ENCODE data around the gene CEP128. TPM values are rescaled to one million over a fixed set of nuclear protein-coding genes. Genes with fewer than 3 reads are reported as not detected.

CEP128 gene
- total and polyA plus RNA-seq, 2 experiments from 2014 or later: 7.6 to 17.6 TPM

DNA sequence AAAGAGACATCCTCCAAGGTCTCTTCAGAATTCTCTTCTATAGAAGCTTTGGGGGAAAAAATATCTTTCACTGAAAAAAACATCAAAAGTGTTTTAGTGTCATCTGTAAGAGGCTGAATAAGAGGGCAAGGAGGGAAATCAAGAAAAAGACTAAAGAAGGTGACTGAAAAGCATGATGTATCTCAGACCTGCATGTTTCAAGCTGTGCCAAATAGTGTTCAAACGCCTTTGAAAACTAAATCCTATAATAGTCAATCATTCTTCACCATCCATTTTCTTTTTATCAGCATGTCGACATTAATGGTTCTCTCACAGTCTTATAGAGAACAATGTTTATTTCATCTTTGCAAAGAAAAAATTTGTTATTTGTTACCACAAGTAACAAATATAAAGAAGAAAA, 94.5 kb downstream of the CEP128 start (continued):
- TF ChIP-seq, protein P1, sequence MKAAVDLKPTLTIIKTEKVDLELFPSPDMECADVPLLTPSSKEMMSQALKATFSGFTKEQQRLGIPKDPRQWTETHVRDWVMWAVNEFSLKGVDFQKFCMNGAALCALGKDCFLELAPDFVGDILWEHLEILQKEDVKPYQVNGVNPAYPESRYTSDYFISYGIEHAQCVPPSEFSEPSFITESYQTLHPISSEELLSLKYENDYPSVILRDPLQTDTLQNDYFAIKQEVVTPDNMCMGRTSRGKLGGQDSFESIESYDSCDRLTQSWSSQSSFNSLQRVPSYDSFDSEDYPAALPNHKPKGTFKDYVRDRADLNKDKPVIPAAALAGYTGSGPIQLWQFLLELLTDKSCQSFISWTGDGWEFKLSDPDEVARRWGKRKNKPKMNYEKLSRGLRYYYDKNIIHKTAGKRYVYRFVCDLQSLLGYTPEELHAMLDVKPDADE (IDR thresholded peaks at IDR 0.05): no peak
- TF ChIP-seq, protein P2, sequence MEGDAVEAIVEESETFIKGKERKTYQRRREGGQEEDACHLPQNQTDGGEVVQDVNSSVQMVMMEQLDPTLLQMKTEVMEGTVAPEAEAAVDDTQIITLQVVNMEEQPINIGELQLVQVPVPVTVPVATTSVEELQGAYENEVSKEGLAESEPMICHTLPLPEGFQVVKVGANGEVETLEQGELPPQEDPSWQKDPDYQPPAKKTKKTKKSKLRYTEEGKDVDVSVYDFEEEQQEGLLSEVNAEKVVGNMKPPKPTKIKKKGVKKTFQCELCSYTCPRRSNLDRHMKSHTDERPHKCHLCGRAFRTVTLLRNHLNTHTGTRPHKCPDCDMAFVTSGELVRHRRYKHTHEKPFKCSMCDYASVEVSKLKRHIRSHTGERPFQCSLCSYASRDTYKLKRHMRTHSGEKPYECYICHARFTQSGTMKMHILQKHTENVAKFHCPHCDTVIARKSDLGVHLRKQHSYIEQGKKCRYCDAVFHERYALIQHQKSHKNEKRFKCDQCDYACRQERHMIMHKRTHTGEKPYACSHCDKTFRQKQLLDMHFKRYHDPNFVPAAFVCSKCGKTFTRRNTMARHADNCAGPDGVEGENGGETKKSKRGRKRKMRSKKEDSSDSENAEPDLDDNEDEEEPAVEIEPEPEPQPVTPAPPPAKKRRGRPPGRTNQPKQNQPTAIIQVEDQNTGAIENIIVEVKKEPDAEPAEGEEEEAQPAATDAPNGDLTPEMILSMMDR (conservative IDR thresholded peaks at IDR 0.05; ENCODE audit: low read depth in 2 of 2): no peak
- TF ChIP-seq JUNB (IDR thresholded peaks at IDR 0.05; ENCODE audit: unreplicated experiment): no peak
- no peak for TF ChIP-seq STAT1 (IDR thresholded peaks at IDR 0.05; ENCODE audit: unreplicated experiment)
- no peak for TF ChIP-seq ZNF331 (CRISPR knock-in tag; IDR thresholded peaks at IDR 0.05; ENCODE audit: low read depth)

DNA sequence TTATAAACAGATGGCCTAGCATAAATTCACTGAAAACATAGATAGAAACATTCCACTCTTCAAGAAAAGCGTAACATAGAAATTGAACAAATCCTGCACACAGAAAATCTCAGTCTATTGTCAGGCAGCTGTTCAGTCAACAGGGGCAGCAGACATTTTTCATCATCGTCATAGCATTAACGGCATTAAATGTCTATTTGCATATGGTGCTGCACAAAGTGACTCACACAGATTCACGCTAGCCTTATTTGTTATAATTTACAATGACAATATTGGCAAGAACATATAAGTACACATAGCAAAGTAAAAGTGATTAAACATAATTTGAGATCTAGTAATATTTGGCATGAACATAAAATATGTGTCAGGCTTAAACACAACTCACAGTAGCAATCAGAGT, 95.7 kb downstream of the CEP128 start:
- Mint-ChIP-seq H3K4me3 (no peak overlapping the region), H3K36me3 (ENCODE audit: low read depth) (no peaks in the 10 kb centered on the region), H3K27ac (no peak overlapping the region), H3K4me1 (peaks cover 2% of the 10 kb centered on the region; the same call in 1 of the 3 replicates), H3K27me3 (ENCODE audit: insufficient read depth, low read depth, poor library complexity) (no peaks in the 10 kb centered on the region), H3K9me3 (no peaks in the 10 kb centered on the region)
- H3K36me3 ChIP-seq (ENCODE audit: insufficient read depth): no peaks in the 10 kb centered on the region
- H3K4me3 ChIP-seq: no peak overlapping the region
- no peaks in the 10 kb centered on the region for H4K20me1 ChIP-seq (replicated peaks; ENCODE audit: insufficient read depth)
- H3K27ac ChIP-seq (ENCODE audit: low read depth): no peak overlapping the region
- no peak for ATAC-seq
- no peaks in the 10 kb centered on the region for H3F3A ChIP-seq (replicated peaks; ENCODE audit: low read depth)
- H3K79me2 ChIP-seq (replicated peaks; ENCODE audit: insufficient read depth): no peaks in the 10 kb centered on the region
- H3K27me3 ChIP-seq (ENCODE audit: insufficient read depth): no peaks in the 10 kb centered on the region
- H2AFZ ChIP-seq: no peak overlapping the region
- H3K4me1 ChIP-seq (ENCODE audit: insufficient read depth): no peaks in the 10 kb centered on the region
- no peak overlapping the region for H3K4me2 ChIP-seq
- H3K9me2 ChIP-seq (ENCODE audit: insufficient read depth): no peaks in the 10 kb centered on the region
- DNase-seq (ENCODE audit: low spot score): no peak
- TF ChIP-seq CREB1 (CRISPR knock-in tag; IDR thresholded peaks at IDR 0.05; ENCODE audit: low read depth): no peak
- no peak for TF ChIP-seq JUNB (IDR thresholded peaks at IDR 0.05; ENCODE audit: unreplicated experiment)
- TF ChIP-seq POLR2AphosphoS5 (IDR thresholded peaks at IDR 0.05; ENCODE audit: low read depth): no peak
- no peak for TF ChIP-seq ZNF331 (CRISPR knock-in tag; IDR thresholded peaks at IDR 0.05; ENCODE audit: low read depth)
- TF ChIP-seq, protein P3, sequence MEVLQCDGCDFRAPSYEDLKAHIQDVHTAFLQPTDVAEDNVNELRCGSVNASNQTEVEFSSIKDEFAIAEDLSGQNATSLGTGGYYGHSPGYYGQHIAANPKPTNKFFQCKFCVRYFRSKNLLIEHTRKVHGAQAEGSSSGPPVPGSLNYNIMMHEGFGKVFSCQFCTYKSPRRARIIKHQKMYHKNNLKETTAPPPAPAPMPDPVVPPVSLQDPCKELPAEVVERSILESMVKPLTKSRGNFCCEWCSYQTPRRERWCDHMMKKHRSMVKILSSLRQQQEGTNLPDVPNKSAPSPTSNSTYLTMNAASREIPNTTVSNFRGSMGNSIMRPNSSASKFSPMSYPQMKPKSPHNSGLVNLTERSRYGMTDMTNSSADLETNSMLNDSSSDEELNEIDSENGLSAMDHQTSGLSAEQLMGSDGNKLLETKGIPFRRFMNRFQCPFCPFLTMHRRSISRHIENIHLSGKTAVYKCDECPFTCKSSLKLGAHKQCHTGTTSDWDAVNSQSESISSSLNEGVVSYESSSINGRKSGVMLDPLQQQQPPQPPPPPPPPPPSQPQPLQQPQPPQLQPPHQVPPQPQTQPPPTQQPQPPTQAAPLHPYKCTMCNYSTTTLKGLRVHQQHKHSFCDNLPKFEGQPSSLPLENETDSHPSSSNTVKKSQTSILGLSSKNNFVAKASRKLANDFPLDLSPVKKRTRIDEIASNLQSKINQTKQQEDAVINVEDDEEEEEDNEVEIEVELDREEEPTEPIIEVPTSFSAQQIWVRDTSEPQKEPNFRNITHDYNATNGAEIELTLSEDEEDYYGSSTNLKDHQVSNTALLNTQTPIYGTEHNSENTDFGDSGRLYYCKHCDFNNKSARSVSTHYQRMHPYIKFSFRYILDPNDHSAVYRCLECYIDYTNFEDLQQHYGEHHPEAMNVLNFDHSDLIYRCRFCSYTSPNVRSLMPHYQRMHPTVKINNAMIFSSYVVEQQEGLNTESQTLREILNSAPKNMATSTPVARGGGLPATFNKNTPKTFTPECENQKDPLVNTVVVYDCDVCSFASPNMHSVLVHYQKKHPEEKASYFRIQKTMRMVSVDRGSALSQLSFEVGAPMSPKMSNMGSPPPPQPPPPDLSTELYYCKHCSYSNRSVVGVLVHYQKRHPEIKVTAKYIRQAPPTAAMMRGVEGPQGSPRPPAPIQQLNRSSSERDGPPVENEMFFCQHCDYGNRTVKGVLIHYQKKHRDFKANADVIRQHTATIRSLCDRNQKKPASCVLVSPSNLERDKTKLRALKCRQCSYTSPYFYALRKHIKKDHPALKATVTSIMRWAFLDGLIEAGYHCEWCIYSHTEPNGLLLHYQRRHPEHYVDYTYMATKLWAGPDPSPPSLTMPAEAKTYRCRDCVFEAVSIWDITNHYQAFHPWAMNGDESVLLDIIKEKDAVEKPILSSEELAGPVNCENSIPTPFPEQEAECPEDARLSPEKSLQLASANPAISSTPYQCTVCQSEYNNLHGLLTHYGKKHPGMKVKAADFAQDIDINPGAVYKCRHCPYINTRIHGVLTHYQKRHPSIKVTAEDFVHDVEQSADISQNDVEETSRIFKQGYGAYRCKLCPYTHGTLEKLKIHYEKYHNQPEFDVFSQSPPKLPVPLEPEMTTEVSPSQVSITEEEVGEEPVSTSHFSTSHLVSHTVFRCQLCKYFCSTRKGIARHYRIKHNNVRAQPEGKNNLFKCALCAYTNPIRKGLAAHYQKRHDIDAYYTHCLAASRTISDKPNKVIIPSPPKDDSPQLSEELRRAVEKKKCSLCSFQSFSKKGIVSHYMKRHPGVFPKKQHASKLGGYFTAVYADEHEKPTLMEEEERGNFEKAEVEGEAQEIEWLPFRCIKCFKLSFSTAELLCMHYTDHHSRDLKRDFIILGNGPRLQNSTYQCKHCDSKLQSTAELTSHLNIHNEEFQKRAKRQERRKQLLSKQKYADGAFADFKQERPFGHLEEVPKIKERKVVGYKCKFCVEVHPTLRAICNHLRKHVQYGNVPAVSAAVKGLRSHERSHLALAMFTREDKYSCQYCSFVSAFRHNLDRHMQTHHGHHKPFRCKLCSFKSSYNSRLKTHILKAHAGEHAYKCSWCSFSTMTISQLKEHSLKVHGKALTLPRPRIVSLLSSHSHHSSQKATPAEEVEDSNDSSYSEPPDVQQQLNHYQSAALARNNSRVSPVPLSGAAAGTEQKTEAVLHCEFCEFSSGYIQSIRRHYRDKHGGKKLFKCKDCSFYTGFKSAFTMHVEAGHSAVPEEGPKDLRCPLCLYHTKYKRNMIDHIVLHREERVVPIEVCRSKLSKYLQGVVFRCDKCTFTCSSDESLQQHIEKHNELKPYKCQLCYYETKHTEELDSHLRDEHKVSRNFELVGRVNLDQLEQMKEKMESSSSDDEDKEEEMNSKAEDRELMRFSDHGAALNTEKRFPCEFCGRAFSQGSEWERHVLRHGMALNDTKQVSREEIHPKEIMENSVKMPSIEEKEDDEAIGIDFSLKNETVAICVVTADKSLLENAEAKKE (CRISPR knock-in tag; IDR thresholded peaks at IDR 0.05): no peak
- no peak for TF ChIP-seq EZH2 (IDR thresholded peaks at IDR 0.05; ENCODE audit: low read depth, unreplicated experiment)
- TF ChIP-seq NANOG (IDR thresholded peaks at IDR 0.05; ENCODE audit: borderline replicate concordance): no peak
- no peak for TF ChIP-seq EZH2phosphoT487 (IDR thresholded peaks at IDR 0.05; ENCODE audit: unreplicated experiment)
- TF ChIP-seq ZNF114 (CRISPR knock-in tag; IDR thresholded peaks at IDR 0.05): no peak
- no peak for TF ChIP-seq STAT1 (IDR thresholded peaks at IDR 0.05; ENCODE audit: unreplicated experiment)
- TF ChIP-seq, protein P4, sequence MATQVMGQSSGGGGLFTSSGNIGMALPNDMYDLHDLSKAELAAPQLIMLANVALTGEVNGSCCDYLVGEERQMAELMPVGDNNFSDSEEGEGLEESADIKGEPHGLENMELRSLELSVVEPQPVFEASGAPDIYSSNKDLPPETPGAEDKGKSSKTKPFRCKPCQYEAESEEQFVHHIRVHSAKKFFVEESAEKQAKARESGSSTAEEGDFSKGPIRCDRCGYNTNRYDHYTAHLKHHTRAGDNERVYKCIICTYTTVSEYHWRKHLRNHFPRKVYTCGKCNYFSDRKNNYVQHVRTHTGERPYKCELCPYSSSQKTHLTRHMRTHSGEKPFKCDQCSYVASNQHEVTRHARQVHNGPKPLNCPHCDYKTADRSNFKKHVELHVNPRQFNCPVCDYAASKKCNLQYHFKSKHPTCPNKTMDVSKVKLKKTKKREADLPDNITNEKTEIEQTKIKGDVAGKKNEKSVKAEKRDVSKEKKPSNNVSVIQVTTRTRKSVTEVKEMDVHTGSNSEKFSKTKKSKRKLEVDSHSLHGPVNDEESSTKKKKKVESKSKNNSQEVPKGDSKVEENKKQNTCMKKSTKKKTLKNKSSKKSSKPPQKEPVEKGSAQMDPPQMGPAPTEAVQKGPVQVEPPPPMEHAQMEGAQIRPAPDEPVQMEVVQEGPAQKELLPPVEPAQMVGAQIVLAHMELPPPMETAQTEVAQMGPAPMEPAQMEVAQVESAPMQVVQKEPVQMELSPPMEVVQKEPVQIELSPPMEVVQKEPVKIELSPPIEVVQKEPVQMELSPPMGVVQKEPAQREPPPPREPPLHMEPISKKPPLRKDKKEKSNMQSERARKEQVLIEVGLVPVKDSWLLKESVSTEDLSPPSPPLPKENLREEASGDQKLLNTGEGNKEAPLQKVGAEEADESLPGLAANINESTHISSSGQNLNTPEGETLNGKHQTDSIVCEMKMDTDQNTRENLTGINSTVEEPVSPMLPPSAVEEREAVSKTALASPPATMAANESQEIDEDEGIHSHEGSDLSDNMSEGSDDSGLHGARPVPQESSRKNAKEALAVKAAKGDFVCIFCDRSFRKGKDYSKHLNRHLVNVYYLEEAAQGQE (IDR thresholded peaks at IDR 0.05; ENCODE audit: unreplicated experiment): no peak
